H1 (cell line): Measurements from ENCODE around the gene JMJD1C.

ENCODE experiments used
- CHD1 ChIP-seq: IDR thresholded peaks from 2 replicates; pipeline ENCODE4 v1.6.1; 2012; ENCODE audit warnings: low read depth, low read length, improper control_type of control experiment
- CTCF ChIP-seq, 3 experiments: IDR thresholded peaks; 1 replicate in 2 of 3; 2 replicates in 1 of 3; pipeline versions ENCODE4 v1.5.1 to v1.6.1; 2011; ENCODE audit warnings: low read length in 3 of 3, mild to moderate bottlenecking in 3 of 3, inconsistent platforms in 2 of 3, low read depth in 1 of 3, moderate library complexity in 1 of 3; ENCODE audit not compliant: insufficient read depth in 1 of 3; ENCODE audit errors: control extremely low read depth in 1 of 3
- EZH2 ChIP-seq: fragments of 200-600 bp; sonication (generic); IDR thresholded peaks from 2 replicates; pipeline ENCODE4 v1.7.1; 2012; ENCODE audit warnings: low read depth, mild to moderate bottlenecking, moderate library complexity, low read length, inconsistent platforms; ENCODE audit not compliant: severe bottlenecking
- GABPA ChIP-seq: IDR thresholded peaks from 2 replicates; pipeline ENCODE4 v1.6.1; 2011; ENCODE audit warnings: mild to moderate bottlenecking, low read length, moderate library complexity, borderline replicate concordance; ENCODE audit not compliant: insufficient read depth
- JUND ChIP-seq: IDR thresholded peaks from 2 replicates; pipeline ENCODE4 v1.6.1; 2011; ENCODE audit warnings: mild to moderate bottlenecking, improper control_type of control experiment, low read length
- KDM1A ChIP-seq: fragments of 200-600, 300-600 bp; sonication (generic); IDR thresholded peaks from 2 replicates; pipeline ENCODE4 v1.7.1; 2016; ENCODE audit warnings: mild to moderate bottlenecking, low read length, borderline replicate concordance
- RNF2 ChIP-seq: fragments of 200-900, 300-1000 bp; sonication (generic); IDR thresholded peaks from 2 replicates; pipeline ENCODE4 v1.7.1; 2016; ENCODE audit warnings: borderline replicate concordance, low read depth, mild to moderate bottlenecking, antibody characterized with exemption, low read length; ENCODE audit not compliant: poor library complexity, severe bottlenecking; ENCODE audit errors: missing control alignments
- SIN3A ChIP-seq, 2 experiments: IDR thresholded peaks in 1 of 2; conservative IDR thresholded peaks in 1 of 2; 2 replicates each; pipeline ENCODE4 v1.6.1; 2011 to 2012; ENCODE audit warnings: low read length in 2 of 2, improper control_type of control experiment in 1 of 2, low read depth in 1 of 2, mild to moderate bottlenecking in 1 of 2
- SRF ChIP-seq: IDR thresholded peaks from 2 replicates; pipeline ENCODE4 v1.6.1; 2011; ENCODE audit warnings: mild to moderate bottlenecking, low read depth, low read length, moderate library complexity
- TF ChIP-seq, protein P1 (sequence below): IDR thresholded peaks from 2 replicates; pipeline ENCODE4 v1.6.1; 2011; ENCODE audit warnings: low read length, improper control_type of control experiment

- TF ChIP-seq KDM1A (no peak), CTCF (IDR thresholded peaks at IDR 0.05; ENCODE audit: control extremely low read depth in 1 of 3, insufficient read depth in 1 of 3, low read depth in 1 of 3, low read length in 3 of 3) (no peak), SIN3A (conservative IDR thresholded peaks at IDR 0.05 in 1 of 2, IDR thresholded peaks at IDR 0.05 in 1 of 2; ENCODE audit: low read depth in 1 of 2, low read length in 2 of 2) (no peak), SRF (no peak), EZH2 (no peak), CHD1 (no peak), GABPA (no peak), RNF2 (no peak), JUND (no peak)
- TF ChIP-seq, protein P1, sequence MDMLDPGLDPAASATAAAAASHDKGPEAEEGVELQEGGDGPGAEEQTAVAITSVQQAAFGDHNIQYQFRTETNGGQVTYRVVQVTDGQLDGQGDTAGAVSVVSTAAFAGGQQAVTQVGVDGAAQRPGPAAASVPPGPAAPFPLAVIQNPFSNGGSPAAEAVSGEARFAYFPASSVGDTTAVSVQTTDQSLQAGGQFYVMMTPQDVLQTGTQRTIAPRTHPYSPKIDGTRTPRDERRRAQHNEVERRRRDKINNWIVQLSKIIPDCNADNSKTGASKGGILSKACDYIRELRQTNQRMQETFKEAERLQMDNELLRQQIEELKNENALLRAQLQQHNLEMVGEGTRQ = no peak
These were observed 179.0 kb downstream of the JMJD1C start for GRCh38 chr10:63286754-63287264.
